Immature natural killer cell (primary cell): ENCODE measurements around the gene GRAMD2B. TPM values are rescaled to one million over a fixed set of nuclear protein-coding genes. Genes with fewer than 3 reads are reported as not detected.
A peak's percentile ranks its signal among the peaks of the same experiment; 100 is the strongest.

ENCODE experiments used
- DNase-seq, 3 donors: peaks; one replicate each; pipeline ENCODE4 v3.0.0; 2022; ENCODE audit warnings: mixed read lengths in 1 of 3
- H3K27ac Mint-ChIP-seq, 6 donors: one replicate each; pipeline ENCODE4 v1.8.0; 2020; ENCODE audit warnings: mixed read lengths in 6 of 6, mild to moderate bottlenecking in 5 of 6, inconsistent platforms in 4 of 6, moderate library complexity in 3 of 6
- H3K27me3 Mint-ChIP-seq, 3 donors: one replicate each; pipeline ENCODE4 v1.8.0; 2020 to 2021; ENCODE audit warnings: low read depth in 3 of 3, mild to moderate bottlenecking in 3 of 3, mixed read lengths in 3 of 3, moderate library complexity in 3 of 3, inconsistent platforms in 1 of 3
- H3K36me3 Mint-ChIP-seq, 3 donors: one replicate each; pipeline ENCODE4 v1.8.0; 2020; ENCODE audit warnings: mixed read lengths in 3 of 3, inconsistent platforms in 2 of 3, mild to moderate bottlenecking in 2 of 3
- H3K4me1 Mint-ChIP-seq, 2 donors: one replicate each; pipeline ENCODE4 v1.8.0; 2020; ENCODE audit warnings: inconsistent platforms in 2 of 2, mild to moderate bottlenecking in 2 of 2, mixed read lengths in 2 of 2, moderate library complexity in 1 of 2
- H3K4me3 Mint-ChIP-seq, 5 donors: one replicate each; pipeline ENCODE4 v1.8.0; 2020; ENCODE audit warnings: mild to moderate bottlenecking in 5 of 5, mixed read lengths in 5 of 5, inconsistent platforms in 3 of 5, moderate library complexity in 3 of 5
- H3K9me3 Mint-ChIP-seq, 6 donors: one replicate each; pipeline ENCODE4 v1.8.0; 2020; ENCODE audit warnings: mild to moderate bottlenecking in 6 of 6, mixed read lengths in 6 of 6, inconsistent platforms in 4 of 6, moderate library complexity in 3 of 6
- polyA plus RNA-seq, 3 donors: library from polyadenylated mRNA; unstranded; fragments of 300-500 nt; fragmentation: Illumina TruSeq; gene quantifications; one replicate each; pipeline ENCODE4 v1.2.3, GENCODE V29; 2021

Gene GRAMD2B
- polyA plus RNA-seq, 3 donors from 2014 or later, result 1.4 to 10.3 (median 4.4) TPM

- DNase-seq, result no peak
- no peaks in the 10 kb centered on the region for H3K36me3 Mint-ChIP-seq
- no peak overlapping the region for H3K4me3 Mint-ChIP-seq
- H3K27me3 Mint-ChIP-seq, result peaks cover 0 to 3% (median 0%) of the 10 kb centered on the region in 3 donors
- H3K27ac Mint-ChIP-seq, result no peak overlapping the region
- no peaks in the 10 kb centered on the region for H3K4me1 Mint-ChIP-seq
- no peaks in the 10 kb centered on the region for H3K9me3 Mint-ChIP-seq
Measured at GRCh38 chr5:126538579-126538978, 115.4 kb downstream of the GRAMD2B start.

GRCh38 chr5:126540631-126541030 lies 117.4 kb downstream of the GRAMD2B start:
- Mint-ChIP-seq H3K4me3 (no peak overlapping the region), H3K9me3 (no peaks in the 10 kb centered on the region), H3K4me1 (no peaks in the 10 kb centered on the region), H3K27ac (no peak overlapping the region), H3K36me3 (no peaks in the 10 kb centered on the region), H3K27me3 (peaks cover 0 to 1% (median 0%) of the 10 kb centered on the region in 3 donors)
- no peak for DNase-seq

DNA sequence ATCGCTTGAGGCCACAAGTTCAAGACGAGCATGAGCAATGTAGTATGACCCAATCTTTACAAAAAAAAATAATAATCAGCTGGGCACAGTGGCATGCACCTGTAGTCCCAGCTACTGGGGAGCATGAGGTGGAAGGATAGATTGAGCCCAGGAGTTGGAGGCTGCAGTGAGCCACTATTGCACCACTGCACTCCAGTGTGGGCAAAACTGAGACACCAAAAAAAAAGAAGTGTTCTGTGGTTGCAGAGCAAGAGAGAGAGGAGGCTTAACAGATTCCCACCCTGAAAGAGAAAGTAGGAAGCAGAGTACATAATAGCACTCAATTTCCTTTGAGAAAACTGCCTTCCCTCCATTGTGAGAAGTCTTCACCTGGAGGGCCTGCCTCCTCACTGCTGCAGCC lies 119.2 kb downstream of the GRAMD2B start:
- Mint-ChIP-seq H3K27ac (peak overlapping the region in 1 of 6 donors; percentile 43), H3K4me1 (no peaks in the 10 kb centered on the region), H3K27me3 (peaks cover 0 to 1% (median 0%) of the 10 kb centered on the region in 3 donors), H3K36me3 (no peaks in the 10 kb centered on the region), H3K9me3 (no peaks in the 10 kb centered on the region), H3K4me3 (no peak overlapping the region)
- no peak for DNase-seq

DNA sequence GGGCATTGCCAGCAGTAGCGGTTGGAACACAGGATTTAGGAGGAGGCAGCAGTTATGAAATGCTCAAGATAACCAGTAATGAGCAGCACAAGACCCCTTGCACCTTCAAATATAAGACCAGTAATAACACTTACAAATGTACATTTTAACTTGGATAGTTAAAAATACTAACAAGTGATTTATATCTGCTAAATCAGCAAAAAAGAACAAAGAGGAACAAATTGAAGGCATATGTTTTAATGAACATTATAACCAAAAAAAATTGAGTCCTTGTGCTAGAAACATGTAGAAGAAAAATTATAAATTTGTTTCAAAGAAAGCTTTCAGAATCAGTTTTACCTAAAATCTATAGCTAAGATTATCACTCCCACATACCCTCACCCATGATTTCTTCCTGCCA lies 119.8 kb downstream of the GRAMD2B start:
- DNase-seq, result no peak
- H3K27ac Mint-ChIP-seq, result no peak overlapping the region

GRCh38 chr5:126543660-126544059 lies 120.5 kb downstream of the GRAMD2B start:
- DNase-seq, result no peak
- Mint-ChIP-seq H3K36me3 (no peaks in the 10 kb centered on the region), H3K9me3 (no peaks in the 10 kb centered on the region), H3K4me1 (no peaks in the 10 kb centered on the region), H3K4me3 (no peak overlapping the region), H3K27me3 (no peaks in the 10 kb centered on the region), H3K27ac (no peak overlapping the region)

More for the DNA sequence above, 119.8 kb downstream of the GRAMD2B start:
- Mint-ChIP-seq H3K4me3 (no peak overlapping the region), H3K9me3 (no peaks in the 10 kb centered on the region), H3K4me1 (no peaks in the 10 kb centered on the region), H3K27me3 (peaks cover 0 to 1% (median 0%) of the 10 kb centered on the region in 3 donors), H3K36me3 (no peaks in the 10 kb centered on the region)

Other genes with a start within 250 kb of the GRAMD2B start
- 1 to 10 TPM in 2 of 3 donors, not detected in 1; 1.3 to 1.4 TPM for gene ALDH7A1, start 171.8 kb downstream of the GRAMD2B start, polyA plus RNA-seq
- gene PHAX, start 177.5 kb downstream of the GRAMD2B start, polyA plus RNA-seq, result 100 to 1,000 TPM in 1 of 3 donors, 10 to 100 TPM in 2; 49.3 to 109 (median 70.5) TPM